Psoas muscle (tissue), 8 donors: ENCODE data around the gene OAS3. TPM values are rescaled to one million over a fixed set of nuclear protein-coding genes. Genes with fewer than 3 reads are reported as not detected.

Experiments used
- ATAC-seq, 4 donors: fragments of 200-7000 bp; cut with Tn5 transposase; one replicate each; pipeline ENCODE4 v1.9.1; 2020; ENCODE audit warnings: moderate library complexity in 3 of 4, mild to moderate bottlenecking in 2 of 4
- DNase-seq, 2 donors: peaks; one replicate each; pipeline ENCODE4 v3.0.0-alpha.2; 2020
- H3K27ac ChIP-seq: fragments of 200-600 bp; one replicate; pipeline ENCODE4 v1.8.0; 2022
- H3K27me3 ChIP-seq, 3 donors: fragments of 200-600 bp in 1 of 3; one replicate each; pipeline versions ENCODE4 v1.6.1 to v1.8.0; 2013 to 2022; ENCODE audit warnings: low read length in 2 of 3, mild to moderate bottlenecking in 2 of 3, moderate library complexity in 1 of 3; ENCODE audit not compliant: insufficient read depth in 3 of 3
- H3K36me3 ChIP-seq, 2 donors: fragments of 200-600 bp in 1 of 2; one replicate each; pipeline versions ENCODE4 v1.6.1 to v1.8.0; 2013 to 2022; ENCODE audit warnings: low read depth in 1 of 2, mild to moderate bottlenecking in 1 of 2, moderate library complexity in 1 of 2; ENCODE audit not compliant: insufficient read depth in 1 of 2
- H3K4me1 ChIP-seq: fragments of 200-600 bp; one replicate; pipeline ENCODE4 v1.8.0; 2022
- H3K4me3 ChIP-seq: fragments of 200-600 bp; one replicate; pipeline ENCODE4 v1.8.0; 2022; ENCODE audit warnings: mild to moderate bottlenecking
- H3K9me3 ChIP-seq: fragments of 200-600 bp; one replicate; pipeline ENCODE4 v1.8.0; 2022
- WGBS, 3 donors: extraction: QIAGEN DNeasy Blood & Tissue Kit; methylation state at CpG; one replicate each; pipeline versions ENCODE4 v1.1.6 to v1.1.7; 2013; 5-methylcytosine and 5-hydroxymethylcytosine counted together
- intact Hi-C, 2 donors: fragments of 100-400 bp; cut with DNase I; formaldehyde crosslinking; loops; one replicate each; pipeline versions ENCODE4 v1.11.0 to v1.14.2; 2022
- polyA plus RNA-seq, 3 donors: library from polyadenylated mRNA; stranded (reverse); fragments of 200-250 nt; gene quantifications; one replicate each; pipeline ENCODE4 v1.2.3, GENCODE V29; 2013
- total RNA-seq, 4 donors: library from RNA; stranded (reverse); fragmentation: NEBNext Ultra II Directional in 2 of 4; extraction: Animal tissue kit (Norgen Biotek cat#: 25700) in 2 of 4; gene quantifications; one replicate each; pipeline versions ENCODE4 v1.2.1 to v1.2.4, GENCODE V29; 2021 to 2023
- TF ChIP-seq, protein P1 (sequence below): fragments of 200-600 bp; IDR thresholded peaks from one replicate; pipeline ENCODE4 v1.8.0; 2022; ENCODE audit warnings: antibody characterized with exemption
- donor health status: healthy with polysubstance abuse.
- donor health status: DM: no; HTN: no; CAD: no; lungs with moderate emphysema.
- donor health status: Bipolar disorder and iron deficiency.
- donor health status: healthy.
- donor health status: DM: yes; HTN: yes; CAD: no.
- donor health status: DM: no; HTN: no; CAD: no.
- donor health status: DM: no; HTN: no; CAD: no.
- donor health status: DM: yes; HTN: yes; CAD: no.

OAS3 gene
- total and polyA plus RNA-seq, 7 donors, result 1.1 to 6.7 (median 1.7) TPM

DNA sequence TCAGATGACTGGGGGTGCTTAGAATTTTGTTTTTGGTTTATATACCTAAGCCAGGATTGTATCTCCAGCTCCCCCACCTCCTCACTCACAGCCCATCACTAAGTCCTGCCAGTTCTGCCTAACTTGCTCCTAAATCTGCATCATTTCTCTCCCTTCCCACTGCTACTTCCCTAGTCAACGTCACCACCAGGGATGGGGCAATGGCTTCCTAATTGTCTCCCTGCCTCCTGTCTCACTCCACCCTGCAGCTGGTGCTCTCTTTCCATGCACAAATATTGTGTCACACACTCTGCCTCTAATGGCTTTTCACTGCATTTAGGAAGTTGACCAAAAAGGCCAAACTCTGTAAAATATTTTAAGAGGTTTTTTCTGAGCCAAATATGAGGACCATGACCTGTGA lies 51.5 kb downstream of the OAS3 start:
- 16 to 37% (median 24%) methylated on average over 1 of the region's 1 CpG for WGBS, 3 donors
- Histone ChIP-seq H3K27me3 (no peaks in the 10 kb centered on the region), H3K36me3 (peaks cover 0 to 4% of the 10 kb centered on the region in 2 donors), H3K9me3 (no peaks in the 10 kb centered on the region), H3K27ac (no peak overlapping the region), H3K4me1 (no peaks in the 10 kb centered on the region), H3K4me3 (no peak overlapping the region)
- TF ChIP-seq, protein P1, sequence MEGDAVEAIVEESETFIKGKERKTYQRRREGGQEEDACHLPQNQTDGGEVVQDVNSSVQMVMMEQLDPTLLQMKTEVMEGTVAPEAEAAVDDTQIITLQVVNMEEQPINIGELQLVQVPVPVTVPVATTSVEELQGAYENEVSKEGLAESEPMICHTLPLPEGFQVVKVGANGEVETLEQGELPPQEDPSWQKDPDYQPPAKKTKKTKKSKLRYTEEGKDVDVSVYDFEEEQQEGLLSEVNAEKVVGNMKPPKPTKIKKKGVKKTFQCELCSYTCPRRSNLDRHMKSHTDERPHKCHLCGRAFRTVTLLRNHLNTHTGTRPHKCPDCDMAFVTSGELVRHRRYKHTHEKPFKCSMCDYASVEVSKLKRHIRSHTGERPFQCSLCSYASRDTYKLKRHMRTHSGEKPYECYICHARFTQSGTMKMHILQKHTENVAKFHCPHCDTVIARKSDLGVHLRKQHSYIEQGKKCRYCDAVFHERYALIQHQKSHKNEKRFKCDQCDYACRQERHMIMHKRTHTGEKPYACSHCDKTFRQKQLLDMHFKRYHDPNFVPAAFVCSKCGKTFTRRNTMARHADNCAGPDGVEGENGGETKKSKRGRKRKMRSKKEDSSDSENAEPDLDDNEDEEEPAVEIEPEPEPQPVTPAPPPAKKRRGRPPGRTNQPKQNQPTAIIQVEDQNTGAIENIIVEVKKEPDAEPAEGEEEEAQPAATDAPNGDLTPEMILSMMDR, result no peak
- ATAC-seq, result no peak
- DNase-seq, result no peak
- intact Hi-C loops, result no loop called here

DNA sequence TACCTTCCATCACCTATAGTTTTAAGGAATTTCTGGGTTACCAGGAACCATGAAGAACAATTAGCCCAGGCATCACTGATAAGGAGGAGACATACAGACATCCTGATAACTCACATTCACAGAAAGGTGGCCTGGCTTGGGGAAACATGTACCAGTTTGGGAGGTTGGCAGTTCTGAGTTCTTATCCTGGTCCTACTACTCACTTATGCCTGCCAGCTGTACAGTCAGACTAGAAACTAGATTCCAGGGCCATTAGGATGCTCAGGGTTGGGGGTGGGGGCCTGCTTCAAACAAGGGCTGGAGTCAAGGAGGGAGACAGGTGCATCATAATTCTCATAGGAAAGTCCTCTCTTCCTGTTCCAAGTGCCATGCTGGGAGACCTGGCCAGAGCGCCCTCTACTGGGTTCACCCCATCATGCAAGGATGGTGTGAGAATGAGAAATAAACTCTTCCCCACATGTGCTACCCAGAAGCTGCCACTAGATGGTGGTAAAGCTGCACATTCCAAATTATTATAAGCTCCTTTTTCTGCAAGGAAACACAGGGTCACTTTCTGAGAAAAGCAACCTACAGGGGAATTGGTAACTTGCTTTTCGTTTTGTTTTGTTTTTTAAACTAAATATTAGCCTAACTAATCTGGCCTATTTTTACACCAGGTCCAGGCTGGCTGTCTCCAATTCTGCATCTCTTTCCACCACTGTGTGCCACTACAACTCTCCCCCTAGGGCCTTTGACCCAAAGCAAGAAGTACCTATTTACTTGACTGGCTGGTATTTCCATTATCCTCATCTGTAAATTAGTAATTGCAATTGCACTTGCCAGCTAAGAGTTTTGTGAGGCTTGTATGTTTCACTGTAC lies 54.5 kb downstream of the OAS3 start:
- intact Hi-C loops, result no loop called here
- Histone ChIP-seq H3K4me3 (no peak overlapping the region), H3K27ac (no peak overlapping the region), H3K4me1 (no peaks in the 10 kb centered on the region), H3K27me3 (no peaks in the 10 kb centered on the region), H3K36me3 (peaks cover 0 to 4% of the 10 kb centered on the region in 2 donors), H3K9me3 (no peaks in the 10 kb centered on the region)
- TF ChIP-seq, protein P1, result peak; percentile 54
- peak in 1 of 2 donors; percentile 29 for DNase-seq
- 5 to 10% (median 9%) methylated on average over 2 of the region's 2 CpGs for WGBS, 3 donors
- no peak for ATAC-seq

DNA sequence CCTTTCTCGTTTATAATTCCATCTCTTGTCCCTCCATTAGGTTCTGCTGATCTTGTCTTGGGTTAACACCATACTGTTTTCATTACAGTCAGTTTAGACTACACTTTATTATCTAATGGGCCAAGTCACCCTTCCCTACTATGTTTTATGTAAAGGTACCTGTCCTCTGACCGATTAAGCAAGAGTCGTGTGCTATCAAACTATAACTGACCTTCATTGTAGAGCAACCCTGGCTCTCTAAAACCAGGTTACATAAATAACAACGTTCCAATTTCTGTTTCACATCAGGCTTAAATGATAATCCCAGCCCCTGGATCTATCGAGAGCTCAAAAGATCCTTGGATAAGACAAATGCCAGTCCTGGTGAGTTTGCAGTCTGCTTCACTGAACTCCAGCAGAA lies 56.7 kb downstream of the OAS3 start:
- WGBS, 3 donors, result 70 to 78% (median 74%) methylated on average over 5 of the region's 5 CpGs
- TF ChIP-seq, protein P1, result no peak
- H3K36me3 ChIP-seq, result no peaks in the 10 kb centered on the region
- DNase-seq (no peak), ATAC-seq (no peak)
- H3K9me3 ChIP-seq, result peaks cover 5% of the 10 kb centered on the region
- intact Hi-C loops, result no loop called here
- no peak overlapping the region for H3K27ac ChIP-seq
- no peak overlapping the region for H3K4me3 ChIP-seq
- H3K27me3 ChIP-seq, result no peaks in the 10 kb centered on the region
- no peaks in the 10 kb centered on the region for H3K4me1 ChIP-seq

DNA sequence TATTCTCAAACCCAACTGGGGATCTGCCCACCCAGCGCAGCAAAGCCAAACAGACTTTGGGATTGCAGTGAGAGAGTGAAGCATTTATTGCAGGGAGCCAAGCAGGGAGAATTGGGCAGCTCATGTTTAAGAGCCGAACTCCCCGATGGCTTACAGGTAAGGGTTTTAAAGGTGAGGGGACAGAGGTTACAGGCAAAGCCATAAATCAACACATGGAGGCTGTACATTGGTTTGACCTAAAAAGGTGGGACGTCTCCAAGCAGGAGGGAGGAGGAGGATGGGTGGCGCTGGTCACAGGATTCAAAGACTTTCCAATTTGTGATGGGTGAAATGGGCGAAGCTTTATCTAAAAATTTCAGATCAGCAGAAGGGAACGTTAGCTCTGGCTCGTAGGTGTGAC lies 58.2 kb downstream of the OAS3 start:
- intact Hi-C loops, result no loop called here
- H3K27ac ChIP-seq, result no peak overlapping the region
- no peak overlapping the region for H3K4me3 ChIP-seq
- no peaks in the 10 kb centered on the region for H3K27me3 ChIP-seq
- ATAC-seq (no peak), DNase-seq (no peak)
- TF ChIP-seq, protein P1, result no peak
- H3K36me3 ChIP-seq, result no peaks in the 10 kb centered on the region
- peaks cover 5% of the 10 kb centered on the region for H3K9me3 ChIP-seq
- 71 to 82% (median 71%) methylated on average over 8 of the region's 8 CpGs for WGBS, 3 donors
- H3K4me1 ChIP-seq, result no peaks in the 10 kb centered on the region
